NCI-H1417 (cell line): Measurements from ENCODE around the gene PYCARD.
"Not testable (repeated sequence)": the region's sequence is repeated elsewhere in the genome, so short reads cannot be mapped to it uniquely, and the experiment has no call there.

Experiments used
- DNase-seq, 3 experiments: peaks; one replicate each; lab custom pipeline; 2025; lab: John Stamatoyannopoulos, UW

Gene PYCARD

GRCh38 chr16:31215287-31216162, 13.0 kb upstream of the PYCARD start:
- peak in 2 of 3 experiments; percentile 56 to 65 for DNase-seq

- peak in 2 of 3 experiments; percentile 56 to 66 for DNase-seq
Measured at GRCh38 chr16:31214708-31215286, 12.2 kb upstream of the PYCARD start.

DNA sequence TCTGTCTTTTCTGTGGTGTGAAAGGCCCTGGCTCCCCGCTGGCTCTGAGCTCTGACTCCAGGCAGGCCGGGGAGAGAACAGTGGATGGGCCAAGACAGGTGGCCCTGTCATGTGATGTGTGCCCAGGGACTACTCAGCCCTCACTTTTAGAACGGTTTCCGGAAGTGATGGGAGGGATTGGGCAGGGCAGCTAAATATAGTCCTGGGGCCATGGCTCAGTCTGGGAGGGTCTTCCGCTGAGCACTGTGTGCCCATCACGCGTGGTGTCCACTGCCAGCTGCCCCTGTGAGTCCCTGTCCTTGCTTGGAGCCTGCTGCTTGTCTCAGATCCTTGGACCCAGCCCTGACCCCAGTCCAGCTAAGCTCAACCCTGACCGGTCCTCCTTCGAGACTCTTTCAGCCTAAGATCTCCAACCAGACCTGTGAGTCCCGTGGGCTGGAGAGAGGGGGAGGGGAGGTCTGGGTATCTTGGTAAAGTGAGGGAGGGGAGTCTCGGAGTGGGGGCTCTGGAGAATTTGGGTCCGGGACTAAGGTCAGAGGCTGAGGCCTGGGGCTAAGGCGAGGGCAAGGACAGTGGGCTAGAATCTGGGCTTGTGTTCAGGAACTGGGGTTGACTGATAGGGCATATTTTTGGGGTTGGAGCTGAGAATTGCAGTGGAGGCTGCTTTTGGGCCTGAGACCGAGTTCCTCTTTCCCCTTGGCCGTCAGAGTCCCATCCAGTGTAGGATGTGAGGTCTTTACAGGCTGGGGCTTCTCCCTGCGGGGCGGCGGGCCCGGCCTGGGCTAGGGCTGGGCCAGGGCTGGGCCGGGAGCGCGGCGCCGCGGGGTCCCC, 11.5 kb upstream of the PYCARD start, which contains the start of gene TRIM72:
TSS of gene TRIM72 (plus strand) at position 243 of the 831 bp plus-strand sequence. CDS start 620 bp downstream, outside the sequence.
- no peak for DNase-seq

DNA sequence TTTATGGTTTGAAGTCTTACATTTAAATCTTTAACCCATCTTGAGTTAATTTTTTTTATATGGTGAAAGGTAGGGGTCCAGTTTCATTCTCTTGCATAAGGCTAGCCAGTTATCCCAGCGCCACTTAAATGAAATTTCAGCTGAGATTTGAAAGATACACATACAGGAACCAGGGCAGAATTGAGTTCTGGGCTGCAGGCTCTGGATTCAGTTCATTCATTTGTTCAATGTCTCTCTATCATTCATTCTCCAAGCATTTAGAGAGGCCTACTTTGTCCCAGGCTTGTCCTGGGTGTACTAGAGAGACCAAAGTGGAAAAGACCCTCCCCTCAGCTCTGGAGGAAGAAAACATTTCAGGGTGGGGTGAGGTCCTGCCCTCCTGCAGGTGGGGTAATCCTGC, 10.8 kb upstream of the PYCARD start:
- no peak for DNase-seq

DNA sequence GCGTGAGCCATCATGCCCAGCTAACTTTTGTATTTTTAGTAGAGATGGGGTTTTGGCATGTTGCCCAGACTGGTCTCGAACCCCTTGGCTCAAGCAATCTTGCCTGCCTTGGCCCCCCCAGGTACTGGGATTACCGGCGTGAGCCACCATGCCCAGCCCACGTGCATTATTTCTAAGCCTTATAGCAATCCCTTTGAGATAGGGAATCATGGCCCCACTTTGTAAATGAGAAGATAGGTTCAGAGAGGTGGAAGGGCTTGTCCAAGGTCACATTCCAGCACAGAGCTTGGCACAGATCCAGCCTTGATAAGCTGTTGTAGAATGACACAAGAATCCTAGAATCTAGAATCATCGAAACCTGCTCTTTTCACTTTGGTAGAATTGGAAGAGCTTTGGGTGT, 4.2 kb upstream of the PYCARD start:
- DNase-seq: no peak

DNA sequence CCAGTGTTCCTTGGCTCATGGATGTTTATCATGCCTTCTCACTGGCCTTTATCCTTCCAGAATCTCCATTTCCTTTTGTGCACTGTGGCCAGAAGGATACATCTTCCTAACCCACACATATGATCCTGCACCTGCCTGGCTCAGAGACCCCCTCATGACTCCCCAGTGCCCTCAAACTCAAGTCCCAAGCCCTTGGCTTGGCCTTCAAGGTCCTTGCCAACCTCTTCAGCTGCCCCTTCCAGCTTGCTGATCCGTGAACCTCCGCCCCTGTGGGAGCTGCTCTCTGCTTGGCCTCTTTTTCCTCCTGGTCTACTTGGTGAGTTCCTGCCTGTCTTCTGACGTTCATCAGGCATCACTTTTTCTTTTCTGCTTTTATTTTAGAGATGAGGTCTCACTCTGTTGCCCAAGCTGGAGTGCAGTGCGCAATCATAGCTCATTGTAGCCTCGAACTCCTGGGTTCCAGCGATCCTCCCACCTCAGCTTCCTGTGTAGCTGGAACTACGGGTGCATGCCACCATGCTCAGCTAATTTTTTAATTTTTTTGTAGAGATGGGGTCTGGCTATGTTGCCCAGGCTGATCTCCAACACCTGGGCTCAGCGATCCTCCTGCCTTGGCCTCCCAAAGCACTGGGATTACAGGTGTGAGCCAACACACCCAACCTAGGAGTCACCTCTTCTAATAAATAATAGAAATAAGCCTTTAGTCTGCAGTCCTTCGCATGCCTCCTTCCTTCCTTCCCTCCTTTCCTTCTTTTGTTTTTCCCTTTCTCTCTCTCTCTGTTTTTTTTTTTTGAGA, 2.5 kb upstream of the PYCARD start:
- DNase-seq: no peak

- DNase-seq: no peak
Measured at GRCh38 chr16:31201582-31202413, 762 bp downstream of the PYCARD start.

DNA sequence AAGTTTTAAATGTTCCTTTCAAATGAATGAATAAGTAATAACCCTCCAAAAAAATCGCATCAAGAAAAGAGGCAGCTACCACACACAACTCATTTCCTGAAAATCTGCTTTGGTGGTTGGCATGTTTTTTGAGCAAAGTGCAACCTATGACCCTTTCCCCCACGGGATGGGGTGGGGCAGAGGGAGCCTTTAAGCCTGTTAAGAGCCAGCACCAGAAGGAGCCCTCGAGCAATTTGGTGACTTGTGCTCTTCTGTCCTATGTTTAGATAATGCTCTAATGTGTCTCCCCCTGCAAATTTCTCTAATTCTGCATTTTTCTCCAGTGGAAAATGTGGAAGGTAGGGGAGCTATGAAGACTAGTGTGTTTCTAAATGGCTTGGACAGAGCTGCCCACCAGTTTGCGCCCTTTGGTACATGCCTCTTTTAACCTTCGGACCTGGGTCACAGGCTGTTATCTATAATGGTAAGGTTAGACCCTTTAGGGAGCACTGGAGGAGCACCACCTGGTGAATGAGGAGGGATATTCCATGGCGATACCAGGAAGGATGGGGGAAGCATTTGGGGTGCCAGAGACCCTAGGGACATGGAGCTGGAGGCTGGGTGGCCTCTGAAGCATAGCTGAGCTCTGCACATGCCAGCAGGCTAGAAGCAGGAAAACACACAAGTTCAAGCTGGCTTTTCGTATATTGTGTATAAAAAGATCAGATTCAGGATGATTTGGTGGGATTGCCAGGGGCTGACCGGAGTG, 1.6 kb downstream of the PYCARD start:
- no peak for DNase-seq

GRCh38 chr16:31200111-31200510, 2.4 kb downstream of the PYCARD start:
- not testable (repeated sequence) for DNase-seq

DNA sequence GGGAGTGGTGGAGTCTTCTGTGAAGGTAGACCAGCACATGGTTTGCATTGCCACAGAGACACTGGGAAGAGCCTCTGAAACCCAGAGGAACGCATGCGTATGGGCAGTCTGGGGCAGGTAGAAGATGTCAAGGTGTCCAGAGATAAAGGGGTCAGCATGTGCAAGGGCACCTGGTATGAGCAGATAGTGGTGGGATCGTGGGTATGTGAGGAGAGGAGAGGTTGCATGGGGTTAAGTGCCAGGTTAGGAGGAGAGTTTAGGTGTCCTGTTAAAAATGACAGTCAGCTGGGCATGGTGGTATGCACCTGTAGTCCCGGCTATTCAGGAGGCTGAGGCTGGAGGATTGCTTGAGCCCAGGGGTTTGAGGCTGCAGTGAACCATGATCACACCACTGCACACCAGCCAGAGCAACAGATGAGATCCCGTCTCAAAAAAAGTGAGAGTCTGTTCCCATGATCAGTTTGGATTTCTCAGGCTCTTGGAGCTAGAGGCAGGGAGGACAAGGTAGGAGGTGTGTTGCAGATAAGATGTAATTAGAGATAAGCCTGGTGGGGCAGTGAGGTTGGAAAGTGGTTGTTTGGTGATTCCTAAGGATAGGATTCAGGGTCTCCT, 3.0 kb downstream of the PYCARD start:
- no peak for DNase-seq

GRCh38 chr16:31198207-31198882, 4.2 kb downstream of the PYCARD start:
- no peak for DNase-seq

DNA sequence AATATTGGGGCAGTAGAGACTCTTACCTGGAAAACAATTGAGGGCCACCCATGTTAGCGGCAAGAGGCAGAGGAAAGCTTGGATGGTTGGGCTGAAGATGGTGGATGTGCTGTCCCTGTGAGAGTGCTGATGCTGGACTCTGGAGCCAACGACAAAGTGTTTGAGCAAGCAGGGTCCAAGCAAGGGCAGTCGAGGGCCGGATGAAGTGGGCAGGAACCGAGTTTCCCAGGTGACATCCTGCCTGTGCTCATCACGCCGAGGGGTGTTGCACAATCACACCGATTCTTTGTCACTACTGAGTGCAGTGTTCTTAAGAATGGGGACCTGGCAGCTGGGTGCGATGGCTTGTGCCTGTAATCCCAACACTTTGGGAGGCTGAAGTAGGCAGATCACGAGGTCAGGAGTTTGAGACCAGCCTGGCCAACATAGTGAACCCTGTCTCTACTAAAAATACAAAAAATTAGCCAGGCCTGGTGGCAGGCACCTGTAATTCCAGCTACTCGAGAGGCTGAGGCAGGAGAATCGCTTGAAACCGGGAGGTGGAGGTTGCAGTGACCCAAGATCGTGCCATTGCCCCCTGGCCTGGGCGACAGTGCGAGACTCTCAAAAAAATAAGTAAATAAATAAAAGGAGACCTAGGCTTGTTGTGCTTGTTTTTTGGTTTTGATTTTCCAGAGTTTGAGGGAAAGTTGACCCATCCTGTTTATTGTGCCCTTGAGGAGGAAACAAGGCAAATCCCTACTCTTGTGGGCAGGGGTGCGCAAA, 6.1 kb downstream of the PYCARD start:
- no peak for DNase-seq

DNA sequence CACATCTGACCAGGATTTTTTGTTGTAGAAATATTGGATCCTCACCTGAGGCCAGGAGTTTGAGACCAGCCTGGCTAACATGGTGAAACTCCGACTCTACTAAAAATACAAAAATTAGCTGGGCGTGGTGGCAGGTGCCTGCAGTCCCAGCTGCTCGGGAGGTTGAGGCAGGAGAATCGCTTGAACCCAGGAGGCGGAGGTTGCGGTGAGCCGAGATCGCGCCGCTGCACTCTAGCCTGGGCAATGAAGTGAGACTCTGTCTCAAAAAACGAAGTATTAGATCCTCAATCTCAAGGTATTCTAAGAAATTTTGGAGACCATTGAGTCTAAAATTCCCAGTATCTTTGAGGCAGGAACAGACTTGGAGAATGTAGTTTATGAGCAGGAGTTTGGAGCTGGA, 6.7 kb downstream of the PYCARD start:
- not testable (repeated sequence) for DNase-seq

GRCh38 chr16:31194898-31195297, 7.7 kb downstream of the PYCARD start:
- no peak for DNase-seq

- DNase-seq: no peak
Measured at GRCh38 chr16:31193874-31194273, 8.7 kb downstream of the PYCARD start.

DNA sequence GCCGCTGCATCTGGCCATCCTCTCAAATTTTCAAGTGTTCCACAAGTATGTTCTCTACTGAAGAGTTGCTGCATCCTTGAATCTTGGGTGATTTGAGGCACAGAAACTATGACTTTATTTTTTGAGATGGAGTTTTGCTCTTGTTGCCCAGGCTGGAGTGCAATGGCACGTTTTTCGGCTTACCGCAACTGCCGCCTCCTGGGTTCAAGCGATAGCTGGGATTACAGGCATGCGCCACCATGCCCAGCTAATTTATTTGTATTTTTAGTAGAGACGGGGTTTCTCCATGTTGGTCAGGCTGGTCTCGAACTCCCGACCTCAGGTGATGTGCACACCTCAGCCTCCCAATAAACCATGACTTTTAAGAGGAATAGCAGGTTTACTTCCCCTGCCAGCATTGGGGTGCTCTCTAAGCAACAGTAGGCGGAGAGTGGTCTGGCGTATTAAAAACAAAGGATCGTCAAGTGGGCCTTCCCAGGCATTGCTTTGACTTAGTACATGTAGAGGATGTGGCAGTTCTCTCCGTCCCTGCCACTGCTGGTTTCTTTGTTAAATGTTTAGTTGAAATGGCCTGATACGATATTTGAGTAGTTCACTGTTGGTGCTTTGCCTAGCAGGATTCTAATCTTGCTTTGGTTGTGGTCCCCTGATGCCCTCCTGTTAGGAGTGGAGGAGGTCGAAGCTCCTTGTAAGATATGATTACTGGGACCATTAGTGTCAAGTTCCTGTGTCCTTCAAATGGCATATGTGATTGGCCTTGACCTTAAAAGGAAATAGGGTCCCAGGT, 9.5 kb downstream of the PYCARD start:
- no peak for DNase-seq

DNA sequence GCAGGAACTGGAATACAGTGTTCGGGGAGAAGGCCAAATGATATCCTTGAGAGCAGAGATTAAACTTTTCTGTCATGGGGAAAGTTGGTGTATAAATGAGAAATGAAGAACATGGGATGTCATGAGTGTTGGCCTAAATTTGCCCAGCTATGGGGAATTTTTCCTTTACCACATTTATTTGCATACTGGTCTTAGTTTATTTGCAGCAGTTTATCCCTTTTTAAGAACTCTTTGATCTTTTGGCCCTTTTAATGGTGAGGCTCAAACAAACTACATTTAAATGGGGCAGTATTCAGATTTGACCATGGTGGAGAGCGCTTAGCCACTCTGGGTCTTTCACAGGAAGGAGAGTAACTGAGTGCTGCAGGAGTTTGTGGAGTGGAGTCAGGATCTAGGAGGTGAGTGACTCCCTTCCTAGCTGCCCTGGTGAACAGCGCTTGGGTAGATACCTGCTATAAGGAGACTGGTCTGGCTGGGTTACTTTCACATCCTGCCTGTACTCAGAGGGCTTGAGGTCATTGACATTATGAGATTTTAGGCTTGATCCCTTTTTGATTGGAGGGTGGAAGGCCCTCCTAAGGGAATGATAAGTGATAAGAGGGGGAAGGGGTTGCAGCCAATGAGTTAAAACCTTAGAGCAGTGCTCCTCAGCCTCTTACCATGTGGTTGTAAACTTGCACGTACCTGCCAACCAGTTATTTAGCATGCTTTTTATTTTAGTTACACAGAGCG, 10.7 kb downstream of the PYCARD start:
- no peak for DNase-seq
